Activated CD8-positive, alpha-beta memory T cell treated with anti-CD3 and anti-CD28 coated beads, Interleukin-2, amount 10 ng/mL, durations not matched to agents 7 days and 5 days (primary cell): Measurements from ENCODE around the gene ZNF66. TPM values are rescaled to one million over a fixed set of nuclear protein-coding genes. Genes with fewer than 3 reads are reported as not detected.
"Not testable (repeated sequence)": the region's sequence is repeated elsewhere in the genome, so short reads cannot be mapped to it uniquely, and the experiment has no call there.

ENCODE experiments used
- ATAC-seq: fragments of 150-1000 bp; cut with Tn5 transposase; one replicate; pipeline ENCODE4 v1.10.0; 2021; ENCODE audit warnings: moderate library complexity
- CTCF ChIA-PET: fragments of 350-600 bp; sonication (Branson Sonifier 250); formaldehyde crosslinking; loops from one replicate; lab custom pipeline; 2021; ENCODE audit warnings: antibody characterized with exemption; lab: Charles Lee
- DNase-seq: peaks from one replicate; pipeline ENCODE4 v3.0.0-alpha.2; 2020
- H3K27ac Mint-ChIP-seq: one replicate; pipeline ENCODE4 v1.8.0; 2021; ENCODE audit warnings: mild to moderate bottlenecking, mixed read lengths
- H3K27me3 Mint-ChIP-seq: one replicate; pipeline ENCODE4 v1.8.0; 2021; ENCODE audit warnings: mixed read lengths
- H3K36me3 Mint-ChIP-seq: one replicate; pipeline ENCODE4 v1.8.0; 2021; ENCODE audit warnings: mild to moderate bottlenecking, mixed read lengths
- H3K4me1 Mint-ChIP-seq: one replicate; pipeline ENCODE4 v1.8.0; 2021; ENCODE audit warnings: mixed read lengths
- H3K4me3 Mint-ChIP-seq: one replicate; pipeline ENCODE4 v1.8.0; 2021; ENCODE audit warnings: mild to moderate bottlenecking, moderate library complexity, mixed read lengths
- H3K9me3 Mint-ChIP-seq: one replicate; pipeline ENCODE4 v1.8.0; 2022; ENCODE audit warnings: low read depth, mixed read lengths
- total RNA-seq, 2 experiments: library from RNA; stranded (reverse); gene quantifications; one replicate each; pipeline ENCODE4 v1.2.3, GENCODE V29; 2021

ZNF66 gene
- 10 to 100 TPM in 1 of 2 experiments, 1 to 10 TPM in 1; 8.8 to 18.4 TPM for total RNA-seq

- H3K4me3 Mint-ChIP-seq: peak within 1 kb of the TSS; percentile 100
- CTCF ChIA-PET: interaction anchor here (0.7 to 1.3 kb wide), 4 partner anchors 17 to 707 kb away, joined by 3 to 5 read pairs (median 3); partner anchors contain the start of gene ZNF626
- DNase-seq (peak; percentile 97), ATAC-seq (peak; percentile 99)
- H3K9me3 Mint-ChIP-seq: peaks cover 23% of the 10 kb centered on the region
- peaks cover 14% of the 10 kb centered on the region for H3K4me1 Mint-ChIP-seq
- H3K27me3 Mint-ChIP-seq: no peaks in the 10 kb centered on the region
- peak within 1 kb of the TSS; percentile 99 for H3K27ac Mint-ChIP-seq
- H3K36me3 Mint-ChIP-seq: peaks cover 50% of the 10 kb centered on the region
These were observed at the start of gene ZNF66 for GRCh38 chr19:20776083-20777076. Gene ZNF66 (plus strand): TSS chr19:20776304. CDS start chr19:20776448, 144 bp downstream.

DNA sequence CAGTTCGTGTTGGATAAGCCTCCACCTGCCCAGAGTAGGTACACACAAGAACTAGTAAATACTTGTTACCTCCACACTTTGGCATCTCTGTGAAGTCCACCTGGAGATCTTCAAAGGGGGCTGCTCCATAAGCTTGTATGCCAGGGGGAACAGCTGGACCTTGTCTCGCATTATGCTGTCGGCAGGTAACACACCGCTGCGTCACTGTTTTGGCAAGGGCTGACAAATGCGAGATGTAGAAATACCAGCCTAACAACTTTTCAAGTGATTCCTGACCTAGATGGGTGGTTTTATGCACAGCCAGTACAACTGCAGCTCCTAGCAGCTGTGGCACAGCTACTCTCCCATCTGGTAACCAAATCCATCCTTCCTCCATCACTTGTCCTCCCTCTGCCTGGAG lies 25.9 kb upstream of the ZNF66 start:
- H3K36me3 Mint-ChIP-seq, H3K27me3 Mint-ChIP-seq, CTCF ChIA-PET, H3K4me3 Mint-ChIP-seq, H3K27ac Mint-ChIP-seq, DNase-seq, ATAC-seq, H3K4me1 Mint-ChIP-seq: not testable (repeated sequence)
- H3K9me3 Mint-ChIP-seq: peaks cover 11% of the 10 kb centered on the region

GRCh38 chr19:20752291-20752690 lies 23.8 kb upstream of the ZNF66 start:
- H3K36me3 Mint-ChIP-seq, CTCF ChIA-PET, DNase-seq, ATAC-seq, H3K27me3 Mint-ChIP-seq, H3K4me3 Mint-ChIP-seq, H3K4me1 Mint-ChIP-seq, H3K27ac Mint-ChIP-seq: not testable (repeated sequence)
- peaks cover 13% of the 10 kb centered on the region for H3K9me3 Mint-ChIP-seq

DNA sequence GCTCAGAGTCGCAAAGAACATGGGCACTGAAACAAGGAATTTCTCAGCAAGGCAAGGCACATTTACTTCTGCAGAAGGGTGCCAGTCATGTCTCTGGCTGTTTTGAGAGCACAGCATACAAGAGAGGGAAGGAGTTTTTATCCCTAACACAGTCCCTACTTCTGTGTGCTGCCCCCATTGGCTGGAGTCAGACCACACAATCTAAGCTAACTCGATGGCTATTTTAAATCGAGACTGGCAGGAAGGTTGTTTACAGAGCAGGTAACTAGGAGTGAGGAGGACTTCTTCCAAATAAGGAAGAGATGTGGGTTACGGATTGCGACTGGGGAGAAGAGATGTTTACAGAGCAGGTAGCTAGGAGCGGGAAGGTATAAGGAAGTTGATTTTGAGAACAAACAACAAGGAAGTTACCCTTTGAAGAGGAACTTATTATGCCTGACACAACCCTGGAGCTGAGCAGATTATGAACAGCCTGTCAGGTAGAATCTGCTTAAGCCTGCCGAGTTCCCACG lies 6.8 kb upstream of the ZNF66 start:
- H3K27me3 Mint-ChIP-seq, CTCF ChIA-PET, H3K4me1 Mint-ChIP-seq, H3K4me3 Mint-ChIP-seq, H3K27ac Mint-ChIP-seq, ATAC-seq, H3K36me3 Mint-ChIP-seq, DNase-seq: not testable (repeated sequence)
- peaks cover 25% of the 10 kb centered on the region for H3K9me3 Mint-ChIP-seq

- ATAC-seq: no peak
- Mint-ChIP-seq H3K9me3 (peaks cover 35% of the 10 kb centered on the region), H3K36me3 (peaks cover 75% of the 10 kb centered on the region), H3K27me3 (no peaks in the 10 kb centered on the region), H3K4me3 (no peak overlapping the region), H3K27ac (no peak overlapping the region), H3K4me1 (peaks cover 2% of the 10 kb centered on the region)
- CTCF ChIA-PET: no interaction called here
- DNase-seq: no peak
These were observed 11.7 kb downstream of the ZNF66 start for GRCh38 chr19:20787786-20788185.

DNA sequence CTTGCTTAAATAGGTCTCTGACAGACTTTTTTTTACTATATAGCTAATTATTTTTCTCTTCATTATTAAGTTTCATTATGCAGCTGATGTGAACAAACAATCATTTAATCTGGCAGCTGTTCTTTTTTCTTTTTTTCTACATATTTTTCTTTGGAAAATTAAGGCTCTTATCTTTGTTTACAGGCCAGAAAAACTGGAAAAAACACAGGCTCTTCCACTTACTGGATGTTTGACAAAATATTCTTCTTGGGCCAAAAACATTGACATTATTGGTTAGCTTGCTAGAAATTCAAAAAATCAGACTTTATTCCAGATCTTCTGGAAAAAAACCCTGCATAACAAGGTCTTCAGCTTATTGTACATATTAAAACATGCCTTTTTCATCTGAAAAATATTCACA lies 15.7 kb downstream of the ZNF66 start:
- DNase-seq (no peak), ATAC-seq (no peak)
- H3K4me1 Mint-ChIP-seq: peaks cover 2% of the 10 kb centered on the region
- CTCF ChIA-PET: no interaction called here
- no peaks in the 10 kb centered on the region for H3K27me3 Mint-ChIP-seq
- H3K36me3 Mint-ChIP-seq: peaks cover 69% of the 10 kb centered on the region
- peaks cover 20% of the 10 kb centered on the region for H3K9me3 Mint-ChIP-seq
- H3K4me3 Mint-ChIP-seq: no peak overlapping the region
- H3K27ac Mint-ChIP-seq: no peak overlapping the region

- H3K4me1 Mint-ChIP-seq, CTCF ChIA-PET, ATAC-seq, H3K27ac Mint-ChIP-seq, H3K4me3 Mint-ChIP-seq, DNase-seq, H3K27me3 Mint-ChIP-seq: not testable (repeated sequence)
- Mint-ChIP-seq H3K9me3 (peaks cover 40% of the 10 kb centered on the region), H3K36me3 (peaks cover 58% of the 10 kb centered on the region)
These were observed 30.5 kb downstream of the ZNF66 start for GRCh38 chr19:20806311-20807262.

- CTCF ChIA-PET: no interaction called here
- Mint-ChIP-seq H3K36me3 (peaks cover 6% of the 10 kb centered on the region), H3K4me1 (no peaks in the 10 kb centered on the region), H3K9me3 (peaks cover 23% of the 10 kb centered on the region), H3K27ac (no peak overlapping the region), H3K27me3 (no peaks in the 10 kb centered on the region), H3K4me3 (no peak overlapping the region)
- ATAC-seq (no peak), DNase-seq (no peak)
These were observed 64.3 kb downstream of the ZNF66 start for GRCh38 chr19:20840371-20840770.

Other genes with a start within 250 kb of the ZNF66 start
- gene ZNF737, start 210.5 kb upstream of the ZNF66 start, total RNA-seq: 10 to 100 TPM; 11.7 to 18.3 TPM
- 1 to 10 TPM; 7.9 to 8.1 TPM for gene ZNF626, start 114.7 kb upstream of the ZNF66 start, total RNA-seq
- 10 to 100 TPM; 15.4 to 20.6 TPM for gene ZNF85, start 146.9 kb downstream of the ZNF66 start, total RNA-seq
- 10 to 100 TPM; 20.8 to 28.5 TPM for gene ZNF430, start 244.4 kb downstream of the ZNF66 start, total RNA-seq